GM23248 (cell line): Measurements from ENCODE around the gene KAZN.

ENCODE experiments used
- EZH2 ChIP-seq: fragments of 200-600 bp; sonication (generic); IDR thresholded peaks from 2 replicates; pipeline ENCODE4 v1.6.1; 2018; ENCODE audit warnings: antibody characterized with exemption, mild to moderate bottlenecking; ENCODE audit not compliant: insufficient read depth, poor library complexity, severe bottlenecking
- EZH2phosphoT487 ChIP-seq: fragments of 200-600 bp; sonication (generic); IDR thresholded peaks from 2 replicates; pipeline ENCODE4 v1.6.1; 2018; ENCODE audit warnings: antibody characterized with exemption, moderate library complexity, mild to moderate bottlenecking, low read depth; ENCODE audit not compliant: insufficient read depth

DNA sequence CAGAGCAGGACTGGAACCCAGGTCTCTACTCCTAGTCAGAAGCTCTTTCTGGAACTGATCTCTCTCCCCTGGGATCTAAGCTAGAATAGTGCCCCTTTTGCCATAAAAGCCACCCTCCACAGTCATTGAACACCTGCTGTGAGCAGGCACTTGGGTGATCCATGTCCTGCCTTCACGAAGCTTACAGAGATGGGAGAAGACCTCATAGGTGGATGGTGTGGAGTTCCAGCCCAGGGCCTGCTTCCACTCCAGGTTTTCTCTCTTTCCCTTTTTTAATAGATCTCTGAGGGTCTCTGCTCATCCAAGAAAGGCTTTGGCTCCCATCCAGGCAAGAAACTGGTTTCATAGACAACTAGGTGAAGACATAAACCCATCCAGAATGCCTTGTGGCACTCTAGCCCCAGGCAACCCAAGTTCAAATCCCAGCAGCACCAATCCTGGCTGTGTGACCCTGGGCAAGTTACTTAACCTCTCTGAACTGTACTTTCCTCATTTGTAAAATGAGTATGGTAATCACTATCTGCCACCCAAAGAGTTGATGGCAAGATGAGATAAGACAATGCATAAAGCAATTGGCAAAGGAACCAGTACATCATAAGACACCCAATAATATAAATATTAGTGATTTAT, 508.7 kb downstream of the KAZN start:
- no peak for TF ChIP-seq EZH2
- no peak for TF ChIP-seq EZH2phosphoT487
